Caki2 (cell line): ENCODE measurements around the gene ZNF48. TPM values are rescaled to one million over a fixed set of nuclear protein-coding genes. Genes with fewer than 3 reads are reported as not detected.

Experiments used
- DNase-seq: peaks from one replicate; pipeline ENCODE4 v3.0.0-alpha.2; 2015; ENCODE audit warnings: low read depth
- in situ Hi-C: cut with HindIII; loops from 2 replicates; pipeline ENCODE4 v1.10.0; 2016; ENCODE audit warnings: low sequenced_read_pairs, low pct_unique_long_range_greater_than_20kb, mixed read lengths
- total RNA-seq: library from RNA; depleted of rRNA; stranded (reverse); fragments of >200 nt; shearing (Covaris generic); gene quantifications from 2 replicates; pipeline ENCODE4 v1.2.3, GENCODE V29; 2014; ENCODE audit warnings: low replicate concordance; rRNA removed

Gene ZNF48
- total RNA-seq, 1 experiment from 2014 or later: 35.6 TPM

DNA sequence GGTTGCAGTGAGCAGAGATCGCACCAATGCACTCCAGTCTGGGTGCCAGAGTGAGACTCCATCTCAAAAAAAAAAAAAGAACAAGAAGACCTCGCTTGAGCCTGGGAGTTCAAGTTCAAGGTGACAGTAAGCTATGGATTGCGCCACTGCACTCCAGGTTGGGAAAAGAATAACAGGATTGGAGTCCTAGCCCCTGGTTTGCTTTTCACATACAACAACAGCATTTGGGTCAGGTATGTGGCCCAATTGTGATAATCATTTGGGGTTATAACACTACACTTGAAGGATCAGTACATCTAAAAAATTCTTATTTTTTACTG lies 53.9 kb downstream of the ZNF48 start:
- in situ Hi-C loops: loop anchor here (10.0 kb wide), 1 partner anchor 66 kb away; no protein-coding TSS in a partner anchor

More for the DNA sequence above, 53.9 kb downstream of the ZNF48 start:
- no peak for DNase-seq

Other genes with a start within 250 kb of the ZNF48 start
- gene CORO1A, start 211.8 kb upstream of the ZNF48 start, total RNA-seq: 0.41 and 2.3 TPM in 2 replicates
- gene BOLA2B, start 201.8 kb upstream of the ZNF48 start, total RNA-seq: 234 and 384 TPM in 2 replicates
- 9.5 and 53.4 TPM in 2 replicates for gene SLX1A, start 201.5 kb upstream of the ZNF48 start, total RNA-seq
- gene SULT1A3, start 196.2 kb upstream of the ZNF48 start, total RNA-seq: 9.4 TPM in 1 of 2 replicates, not detected in the other
- gene NPIPB13, start 146.9 kb upstream of the ZNF48 start, total RNA-seq: 0.43 and 0.78 TPM in 2 replicates
- 123 and 162 TPM in 2 replicates for gene CD2BP2, start 40.1 kb upstream of the ZNF48 start, total RNA-seq
- gene TBC1D10B, start 24.9 kb upstream of the ZNF48 start, total RNA-seq: 39.6 and 56.6 TPM in 2 replicates
- not detected in 2 replicates for gene MYL11, start 20.6 kb upstream of the ZNF48 start, total RNA-seq
- gene SEPTIN1, start 12.9 kb upstream of the ZNF48 start, total RNA-seq: not detected in 2 replicates
- 13.2 and 35.7 TPM in 2 replicates for gene ZNF771, start 12.2 kb downstream of the ZNF48 start, total RNA-seq
- 161 and 164 TPM in 2 replicates for gene DCTPP1, start 34.6 kb downstream of the ZNF48 start, total RNA-seq
- gene SEPHS2, start 50.5 kb downstream of the ZNF48 start, total RNA-seq: 116 and 127 TPM in 2 replicates
- not detected in 2 replicates for gene ITGAL, start 77.3 kb downstream of the ZNF48 start, total RNA-seq
- 97.6 and 99.4 TPM in 2 replicates for gene ZNF768, start 131.1 kb downstream of the ZNF48 start, total RNA-seq
- 29.1 and 46.8 TPM in 2 replicates for gene ZNF747, start 139.4 kb downstream of the ZNF48 start, total RNA-seq
- 9.0 and 9.1 TPM in 2 replicates for gene ZNF764, start 163.0 kb downstream of the ZNF48 start, total RNA-seq
- 30.5 and 31.2 TPM in 2 replicates for gene ZNF688, start 176.3 kb downstream of the ZNF48 start, total RNA-seq
- 2.8 and 7.6 TPM in 2 replicates for gene ZNF785, start 190.3 kb downstream of the ZNF48 start, total RNA-seq
- 7.0 and 12.0 TPM in 2 replicates for gene ZNF689, start 215.0 kb downstream of the ZNF48 start, total RNA-seq